GM18519 (cell line): ENCODE data around the gene HEPHL1.
"Not testable (repeated sequence)": the region's sequence is repeated elsewhere in the genome, so short reads cannot be mapped to it uniquely, and the experiment has no call there.

ENCODE experiments used
- ATAC-seq: cut with Tn5 transposase; IDR thresholded peaks from one replicate; pipeline ENCODE4 v1.9.1; 2021; ENCODE audit warnings: mild to moderate bottlenecking, moderate library complexity; ENCODE audit not compliant: unreplicated experiment, low FRiP score

Gene HEPHL1

GRCh38 chr11:94084164-94084563 is 63.0 kb downstream of the HEPHL1 start:
- ATAC-seq, result no peak

- no peak for ATAC-seq
These were observed 67.8 kb downstream of the HEPHL1 start for GRCh38 chr11:94088906-94089305.

DNA sequence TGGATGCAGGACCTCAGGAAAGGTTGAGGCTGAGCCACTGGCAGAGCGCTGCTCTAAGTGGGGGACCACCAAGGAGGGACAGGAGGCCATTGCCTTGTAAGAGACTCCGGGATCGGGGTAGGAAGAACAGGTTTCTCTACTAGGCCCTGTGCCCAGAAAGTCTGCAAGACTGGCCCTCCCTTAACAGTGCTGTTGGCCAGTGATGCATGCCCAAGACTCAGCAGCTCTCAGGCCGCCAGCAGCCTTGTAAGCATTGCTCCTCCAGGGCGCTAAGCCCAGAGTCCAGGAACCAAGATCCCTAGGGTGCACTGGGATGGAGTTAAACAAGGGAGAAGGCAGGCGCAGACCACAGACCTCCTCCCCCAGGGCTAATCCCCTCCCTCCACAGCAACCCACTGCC is 68.2 kb downstream of the HEPHL1 start:
- no peak for ATAC-seq

DNA sequence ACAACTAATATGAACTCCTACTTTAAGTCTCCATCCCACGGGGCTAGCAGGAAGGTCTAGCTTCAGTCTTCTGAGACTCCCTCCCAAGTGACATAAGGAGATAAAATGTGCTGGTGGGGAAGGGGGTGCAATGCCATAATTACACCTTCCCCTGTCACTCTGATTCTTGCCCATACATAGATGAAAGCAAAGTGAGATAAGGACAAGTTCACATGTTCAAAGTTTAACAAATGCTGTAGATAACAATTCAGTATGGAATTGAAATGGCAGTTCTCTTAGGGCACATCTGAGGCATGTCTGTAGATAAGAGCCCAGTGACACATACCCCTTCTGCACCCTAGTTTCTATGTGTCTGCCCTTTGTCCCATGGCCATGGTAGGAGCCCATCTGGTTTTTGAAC is 69.2 kb downstream of the HEPHL1 start:
- ATAC-seq, result no peak

GRCh38 chr11:94091091-94091490 is 69.9 kb downstream of the HEPHL1 start:
- no peak for ATAC-seq

DNA sequence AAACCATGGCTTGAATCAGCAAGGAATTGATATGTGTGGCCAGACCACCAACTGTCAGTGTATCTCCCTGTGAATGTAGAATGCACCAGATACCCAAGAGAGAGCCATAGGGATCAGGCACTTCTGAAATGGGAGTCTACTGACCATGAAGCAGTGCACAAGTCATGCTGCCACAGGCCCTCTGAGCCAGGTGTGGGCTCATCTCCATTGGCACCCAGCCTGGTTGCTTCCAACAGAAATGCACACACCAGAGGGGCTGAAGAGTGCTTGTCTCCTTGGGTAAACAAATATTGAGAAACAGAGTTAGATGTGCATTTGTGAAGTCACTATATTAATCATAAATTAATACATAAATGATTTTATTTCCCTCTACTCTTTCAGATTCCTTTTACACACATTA is 79.1 kb downstream of the HEPHL1 start:
- no peak for ATAC-seq

- no peak for ATAC-seq
These were observed 82.3 kb downstream of the HEPHL1 start for GRCh38 chr11:94103471-94103870.

DNA sequence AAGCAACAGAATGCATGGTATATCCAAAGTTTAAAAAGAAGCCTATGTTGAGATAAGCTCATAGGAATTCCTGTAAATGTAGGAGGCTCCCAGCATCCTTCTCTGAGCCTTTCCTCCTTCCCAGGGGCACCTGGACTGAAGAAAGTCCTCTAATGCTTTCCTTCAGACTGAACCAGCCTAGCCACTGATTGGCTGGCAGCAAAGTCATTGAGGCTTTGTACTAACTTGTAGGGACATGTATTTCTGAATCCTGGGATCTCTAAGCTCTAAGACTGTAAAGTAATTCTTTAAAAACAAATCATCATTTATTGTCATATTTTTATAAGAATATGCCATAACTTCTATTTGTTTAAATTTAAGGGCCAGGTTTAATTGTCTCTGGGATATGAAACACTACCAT is 83.6 kb downstream of the HEPHL1 start:
- ATAC-seq, result no peak

DNA sequence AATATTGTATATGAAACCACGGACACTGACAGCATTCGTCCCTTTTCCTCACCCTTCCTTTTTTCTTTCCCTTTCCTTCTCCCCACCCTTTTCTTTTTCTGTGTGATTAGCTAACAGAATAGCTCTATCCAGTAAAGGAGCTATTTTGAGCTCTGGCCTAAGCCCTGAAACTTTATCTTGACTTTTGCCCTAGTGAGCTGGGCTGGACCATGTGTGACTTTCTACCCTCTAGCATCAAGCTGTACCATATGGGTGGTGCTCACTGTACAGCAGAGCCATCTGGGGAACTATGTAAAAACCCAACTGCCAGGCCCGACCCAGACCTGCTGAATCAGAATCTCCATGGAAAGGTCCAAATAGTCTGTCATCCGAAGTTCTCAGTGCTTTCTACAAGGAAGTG is 85.6 kb downstream of the HEPHL1 start:
- no peak for ATAC-seq

GRCh38 chr11:94107363-94107762 is 86.2 kb downstream of the HEPHL1 start:
- ATAC-seq, result no peak

- ATAC-seq, result no peak
These were observed 90.1 kb downstream of the HEPHL1 start for GRCh38 chr11:94111241-94111640.

GRCh38 chr11:94111660-94112059 is 90.5 kb downstream of the HEPHL1 start:
- no peak for ATAC-seq

GRCh38 chr11:94112206-94112953 is 91.2 kb downstream of the HEPHL1 start:
- ATAC-seq, result no peak

GRCh38 chr11:94117197-94117574 is 96.0 kb downstream of the HEPHL1 start:
- no peak for ATAC-seq

DNA sequence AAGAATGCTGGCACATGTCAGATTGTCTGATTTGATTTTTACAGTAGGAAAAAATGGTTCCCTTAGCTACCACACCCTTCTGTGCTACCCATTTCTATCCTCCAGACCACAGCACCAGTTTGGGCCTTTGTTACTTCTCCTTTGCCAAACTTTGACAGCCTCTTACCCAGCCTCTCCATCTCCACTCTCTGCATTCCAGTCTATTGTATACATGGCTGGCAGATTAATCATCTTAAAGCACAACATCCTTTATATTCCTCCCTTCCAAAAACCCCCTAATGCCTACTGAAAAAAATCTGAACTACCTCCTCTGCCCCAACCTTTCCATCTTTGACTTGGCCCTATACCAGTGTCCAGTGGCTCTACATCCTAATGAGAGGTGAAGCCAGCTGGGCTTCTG is 96.7 kb downstream of the HEPHL1 start:
- ATAC-seq, result no peak

GRCh38 chr11:94119676-94120075 is 98.5 kb downstream of the HEPHL1 start:
- ATAC-seq, result not testable (repeated sequence)

DNA sequence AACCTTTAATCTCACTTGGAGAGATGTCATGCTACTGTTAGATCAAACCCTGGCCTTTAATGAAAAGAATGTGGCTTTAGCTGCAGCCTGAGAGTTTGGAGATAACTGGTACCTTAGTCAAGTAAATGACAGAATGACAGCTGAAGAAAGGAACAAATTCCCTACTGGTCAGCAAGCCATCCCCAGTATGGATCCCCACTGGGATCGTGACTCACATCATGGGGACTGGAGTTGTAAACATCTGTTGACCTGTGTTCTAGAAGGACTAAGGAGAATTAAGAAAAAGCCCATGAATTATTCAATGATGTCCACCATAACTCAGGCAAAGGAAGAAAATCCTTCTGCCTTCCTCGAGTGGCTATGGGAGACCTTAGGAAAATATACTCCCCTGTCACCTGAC is 99.4 kb downstream of the HEPHL1 start:
- not testable (repeated sequence) for ATAC-seq

GRCh38 chr11:94120946-94121345 is 99.8 kb downstream of the HEPHL1 start:
- ATAC-seq, result no peak

DNA sequence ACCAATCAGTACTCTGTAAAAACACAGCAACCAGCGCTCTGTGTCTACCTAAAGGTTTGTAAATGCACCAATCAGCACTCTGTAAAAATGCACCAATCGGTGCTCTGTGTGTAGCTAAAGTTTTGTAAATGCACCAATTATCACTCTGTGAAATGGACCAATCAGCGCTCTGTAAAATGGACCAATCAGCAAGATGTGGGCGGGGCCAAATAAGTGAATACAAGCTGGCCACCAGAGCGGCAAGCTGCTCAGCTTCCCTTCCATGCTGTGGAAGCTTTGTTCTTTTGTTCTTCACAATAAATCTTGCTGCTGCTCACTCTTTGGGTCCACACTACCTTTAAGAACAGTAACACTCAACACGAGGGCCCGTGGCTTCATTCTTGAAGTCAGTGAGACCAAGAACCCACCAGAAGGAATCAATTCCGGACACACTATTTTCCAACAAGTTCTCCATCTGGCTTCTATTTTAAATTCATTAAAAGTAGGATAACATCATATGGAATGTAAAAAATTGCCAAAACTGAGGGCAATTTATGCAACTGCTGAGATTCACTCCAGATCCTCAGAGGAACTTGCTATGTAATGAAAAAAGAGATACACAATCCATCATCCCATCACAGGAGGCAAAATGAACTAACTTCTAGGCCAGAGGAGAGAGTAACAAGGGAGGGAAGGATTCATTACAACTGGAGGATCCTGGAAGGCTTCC is 104.4 kb downstream of the HEPHL1 start:
- ATAC-seq, result no peak

- no peak for ATAC-seq
These were observed 106.5 kb downstream of the HEPHL1 start for GRCh38 chr11:94127638-94128037.

DNA sequence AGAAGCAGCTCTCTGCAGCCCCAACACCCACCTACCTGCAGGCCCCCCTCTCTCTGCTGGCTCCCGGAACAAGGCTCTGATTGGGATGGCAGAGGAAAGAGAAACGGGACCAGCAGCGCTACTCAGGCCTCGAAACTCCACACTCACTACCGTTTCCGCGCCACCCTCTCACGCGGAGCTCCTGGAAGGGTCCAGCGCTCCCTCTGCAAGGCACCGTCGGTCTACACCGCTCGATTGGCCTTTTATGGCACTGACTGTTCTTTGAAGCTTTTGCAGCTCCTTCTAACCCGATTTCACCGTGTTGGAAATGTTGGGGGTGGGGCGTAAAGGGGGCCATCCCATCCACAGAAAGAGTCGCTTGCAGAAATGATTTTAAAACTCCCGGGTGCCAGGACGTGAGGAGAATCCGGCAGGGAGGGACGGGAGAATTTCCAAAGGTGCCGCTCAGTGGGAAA is 107.2 kb downstream of the HEPHL1 start:
- ATAC-seq, result no peak
